PC-3 (cell line): ENCODE results near the gene PRKN. TPM values are rescaled to one million over a fixed set of nuclear protein-coding genes. Genes with fewer than 3 reads are reported as not detected.
"Not testable (repeated sequence)": the region's sequence is repeated elsewhere in the genome, so short reads cannot be mapped to it uniquely, and the experiment has no call there.

Source experiments
- ATAC-seq: fragments of 200-7000 bp; cut with Tn5 transposase; 2 replicates; pipeline ENCODE4 v1.9.1; 2020; ENCODE audit warnings: mild to moderate bottlenecking, moderate library complexity
- BruUV-seq: library from RNA; stranded (reverse); fragments of 400-500 nt; replicated peaks from 2 replicates; lab custom pipeline; 2021; lab: Mats Ljungman, UMichigan
- CTCF ChIA-PET: fragments of 300-600 bp; sonication (Branson Sonifier 250); formaldehyde crosslinking; loops from one replicate; lab custom pipeline; 2022; ENCODE audit warnings: antibody characterized with exemption; lab: Charles Lee
- POLR2A ChIA-PET: fragments of 300-600 bp; sonication (Branson Sonifier 250); formaldehyde crosslinking; loops from one replicate; lab custom pipeline; 2022; ENCODE audit warnings: antibody characterized with exemption; ENCODE audit not compliant: unreplicated experiment; lab: Charles Lee
- DNase-seq: peaks from one replicate; pipeline ENCODE4 v3.0.0-alpha.2; 2015
- H2AFZ ChIP-seq: fragments of 300-600 bp; sonication (generic); 2 replicates; pipeline ENCODE4 v1.6.0; 2016; ENCODE audit warnings: antibody characterized with exemption, low read length
- H3F3A ChIP-seq: fragments of 300-600 bp; sonication (generic); one replicate; pipeline ENCODE4 v1.6.0; 2017; ENCODE audit warnings: antibody characterized with exemption, low read length, control low read depth, mild to moderate bottlenecking; ENCODE audit not compliant: unreplicated experiment
- H3K27ac ChIP-seq: fragments of 300-600 bp; sonication (generic); 2 replicates; pipeline ENCODE4 v1.5.1; 2016; ENCODE audit warnings: mild to moderate bottlenecking, low read length
- H3K27me3 ChIP-seq: fragments of 300-600 bp; sonication (generic); 2 replicates; pipeline ENCODE4 v1.6.1; 2016; ENCODE audit warnings: low read length, mixed read lengths
- H3K36me3 ChIP-seq: fragments of 300-600 bp; sonication (generic); 2 replicates; pipeline ENCODE4 v1.6.1; 2016; ENCODE audit warnings: low read depth, mixed run types, low read length, mixed read lengths
- H3K4me1 ChIP-seq: fragments of 300-600 bp; sonication (generic); 2 replicates; pipeline ENCODE4 v1.5.1; 2016; ENCODE audit warnings: low read length; ENCODE audit not compliant: insufficient read depth
- H3K4me2 ChIP-seq: fragments of 300-600 bp; sonication (generic); 2 replicates; pipeline ENCODE4 v1.6.0; 2016; ENCODE audit warnings: low read length
- H3K4me3 ChIP-seq: fragments of 300-600 bp; sonication (generic); 2 replicates; pipeline ENCODE4 v1.5.1; 2016; ENCODE audit warnings: mild to moderate bottlenecking, low read length, mixed read lengths
- H3K79me2 ChIP-seq: fragments of 300-600 bp; sonication (generic); 2 replicates; pipeline ENCODE4 v1.6.1; 2017; ENCODE audit warnings: low read length, mixed read lengths
- H3K9ac ChIP-seq: fragments of 300-600 bp; sonication (generic); 2 replicates; pipeline ENCODE4 v1.6.0; 2016; ENCODE audit warnings: mild to moderate bottlenecking, low read length
- H3K9me2 ChIP-seq: fragments of 300-600 bp; sonication (generic); replicated peaks from 2 replicates; pipeline ENCODE4 v1.6.1; 2016; ENCODE audit warnings: mixed run types, low read length, mixed read lengths
- H3K9me3 ChIP-seq: fragments of 300-600 bp; sonication (generic); 2 replicates; pipeline ENCODE4 v1.6.1; 2016; ENCODE audit warnings: low read length, mixed read lengths
- H4K20me1 ChIP-seq: fragments of 300-600 bp; sonication (generic); 2 replicates; pipeline ENCODE4 v1.6.1; 2016; ENCODE audit warnings: low read length, mixed read lengths
- CTCF ChIP-seq: fragments of 300-600 bp; sonication (generic); conservative IDR thresholded peaks from 2 replicates; pipeline ENCODE4 v1.5.1; 2017; ENCODE audit warnings: antibody characterized with exemption, low read depth, mild to moderate bottlenecking, low read length
- EZH2 ChIP-seq: fragments of 300-600 bp; sonication (generic); IDR thresholded peaks from one replicate; pipeline ENCODE4 v1.6.1; 2017; ENCODE audit warnings: antibody characterized with exemption, mild to moderate bottlenecking, low read length; ENCODE audit not compliant: unreplicated experiment
- EZH2phosphoT487 ChIP-seq: fragments of 300-600 bp; sonication (generic); IDR thresholded peaks from 2 replicates; pipeline ENCODE4 v1.6.1; 2018; ENCODE audit warnings: mild to moderate bottlenecking, antibody characterized with exemption, low read length, borderline replicate concordance
- intact Hi-C: fragments of 100-400 bp; cut with micrococcal nuclease; formaldehyde crosslinking; loops from 2 replicates; pipeline ENCODE4 v1.9.0; 2023
- total RNA-seq: library from RNA; depleted of rRNA; stranded (reverse); fragments of >200 nt; gene quantifications from 2 replicates; pipeline ENCODE4 v1.2.3, GENCODE V29; 2014

PRKN gene
- total RNA-seq, 1 experiment from 2014 or later: not detected

GRCh38 chr6:161829291-161829729, 898.3 kb downstream of the PRKN start:
- POLR2A ChIA-PET: no interaction called here
- no TSS peak for BruUV-seq
- intact Hi-C loops: no loop called here
- H3K9me3 ChIP-seq: no peaks in the 10 kb centered on the region
- CTCF ChIA-PET: no interaction called here
- H2AFZ ChIP-seq: no peak overlapping the region
- H3K27ac ChIP-seq: no peak overlapping the region
- DNase-seq (no peak), ATAC-seq (no peak)
- no peaks in the 10 kb centered on the region for H3F3A ChIP-seq
- H3K9ac ChIP-seq: no peak overlapping the region
- no peaks in the 10 kb centered on the region for H3K36me3 ChIP-seq
- H3K4me2 ChIP-seq: no peak overlapping the region
- TF ChIP-seq CTCF: no peak
- no peak for TF ChIP-seq EZH2phosphoT487
- no peak for TF ChIP-seq EZH2
- H3K9me2 ChIP-seq: no peaks in the 10 kb centered on the region
- no peaks in the 10 kb centered on the region for H3K79me2 ChIP-seq
- H3K4me1 ChIP-seq: no peaks in the 10 kb centered on the region
- no peaks in the 10 kb centered on the region for H4K20me1 ChIP-seq
- H3K27me3 ChIP-seq: peaks cover 61% of the 10 kb centered on the region
- H3K4me3 ChIP-seq: no peak overlapping the region

GRCh38 chr6:161828355-161828754, 899.2 kb downstream of the PRKN start:
- Histone ChIP-seq H3K4me3 (no peak overlapping the region), H3F3A (no peaks in the 10 kb centered on the region), H3K27ac (no peak overlapping the region), H2AFZ (no peak overlapping the region), H3K9me2 (no peaks in the 10 kb centered on the region), H3K79me2 (no peaks in the 10 kb centered on the region), H3K27me3 (peaks cover 60% of the 10 kb centered on the region), H3K4me2 (no peak overlapping the region), H3K36me3 (no peaks in the 10 kb centered on the region), H3K9ac (no peak overlapping the region), H4K20me1 (no peaks in the 10 kb centered on the region), H3K9me3 (no peaks in the 10 kb centered on the region), H3K4me1 (no peaks in the 10 kb centered on the region)
- CTCF ChIA-PET: no interaction called here
- TF ChIP-seq CTCF: no peak
- TF ChIP-seq EZH2phosphoT487: no peak
- TF ChIP-seq EZH2: no peak
- ATAC-seq (no peak), DNase-seq (no peak)
- POLR2A ChIA-PET: no interaction called here
- BruUV-seq: no TSS peak
- intact Hi-C loops: no loop called here

- no peak overlapping the region for H2AFZ ChIP-seq
- no peaks in the 10 kb centered on the region for H3K9me2 ChIP-seq
- TF ChIP-seq EZH2phosphoT487 (no peak), CTCF (no peak), EZH2 (no peak)
- H3K27me3 ChIP-seq: peaks cover 50% of the 10 kb centered on the region
- no peaks in the 10 kb centered on the region for H3K79me2 ChIP-seq
- H3K9me3 ChIP-seq: no peaks in the 10 kb centered on the region
- CTCF ChIA-PET: no interaction called here
- H3K36me3 ChIP-seq: no peaks in the 10 kb centered on the region
- ATAC-seq (no peak), DNase-seq (no peak)
- H3K9ac ChIP-seq: no peak overlapping the region
- intact Hi-C loops: no loop called here
- H3K4me1 ChIP-seq: no peaks in the 10 kb centered on the region
- H3K4me3 ChIP-seq: no peak overlapping the region
- H3K4me2 ChIP-seq: no peak overlapping the region
- H4K20me1 ChIP-seq: no peaks in the 10 kb centered on the region
- no TSS peak for BruUV-seq
- no peaks in the 10 kb centered on the region for H3F3A ChIP-seq
- POLR2A ChIA-PET: no interaction called here
- no peak overlapping the region for H3K27ac ChIP-seq
These were observed 901.1 kb downstream of the PRKN start for GRCh38 chr6:161826512-161826911.

GRCh38 chr6:161822204-161822603, 905.4 kb downstream of the PRKN start:
- BruUV-seq, H3K4me1 ChIP-seq, H2AFZ ChIP-seq, intact Hi-C loops, H3K9me2 ChIP-seq, POLR2A ChIA-PET, H3K36me3 ChIP-seq, ATAC-seq, DNase-seq, H3K9ac ChIP-seq, H3K27ac ChIP-seq, H3F3A ChIP-seq, H3K4me3 ChIP-seq, H3K79me2 ChIP-seq, H3K9me3 ChIP-seq, H4K20me1 ChIP-seq, H3K4me2 ChIP-seq: not testable (repeated sequence)
- CTCF ChIA-PET: interaction anchor here (0.6 kb wide), 1 partner anchor 48 kb away, joined by 3 read pairs; no protein-coding TSS in a partner anchor
- peaks cover 34% of the 10 kb centered on the region for H3K27me3 ChIP-seq
